ENCODE measurements around the gene EFCAB11. TPM values are rescaled to one million over a fixed set of nuclear protein-coding genes. Genes with fewer than 3 reads are reported as not detected.

The EFCAB11 gene
- total and polyA plus RNA-seq, 2 of the 8 experiments (the other 6 are each of a cell fraction or from before 2014, with no cell fraction given) = 6.8 to 12.8 TPM

DNA sequence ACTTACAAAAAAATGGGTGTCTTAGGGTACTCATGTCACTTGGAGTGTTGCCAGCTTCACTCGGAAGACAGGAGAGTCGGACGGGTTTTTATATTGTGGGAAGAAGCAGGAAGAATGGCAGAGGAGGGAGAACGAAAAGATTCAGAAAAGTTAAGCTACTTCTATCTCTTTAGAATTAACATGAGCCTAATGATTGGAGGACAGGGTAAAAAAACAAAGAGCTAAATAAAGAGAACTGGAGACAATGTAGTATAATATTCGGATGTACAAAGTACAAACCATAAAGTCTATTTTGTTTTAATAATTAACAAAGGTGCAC, 43.9 kb downstream of the EFCAB11 start (continued):
- no peak for TF ChIP-seq BACH1 (IDR thresholded peaks at IDR 0.05; ENCODE audit: low read length)
